DOHH2 (cell line): ENCODE results near the gene GLCE.

Source experiments
- H3F3A ChIP-seq: fragments of 200-600 bp; sonication (generic), shearing (Covaris generic); 2 replicates; pipeline ENCODE4 v1.6.0; 2016; ENCODE audit warnings: antibody characterized with exemption, mild to moderate bottlenecking; ENCODE audit not compliant: control insufficient read depth, insufficient read depth
- H3K27ac ChIP-seq: fragments of 200-600 bp; sonication (generic); 2 replicates; pipeline ENCODE4 v1.5.1; 2014; ENCODE audit warnings: low read depth, mild to moderate bottlenecking, low read length, moderate library complexity
- H3K27me3 ChIP-seq: fragments of 200-600 bp; sonication (generic); 2 replicates; pipeline ENCODE4 v1.6.1; 2014; ENCODE audit warnings: mild to moderate bottlenecking, low read length, mixed read lengths; ENCODE audit not compliant: control insufficient read depth
- H3K36me3 ChIP-seq: fragments of 200-600 bp; sonication (generic); 2 replicates; pipeline ENCODE4 v1.6.1; 2014; ENCODE audit warnings: mild to moderate bottlenecking, low read length, moderate library complexity, mixed read lengths; ENCODE audit not compliant: control insufficient read depth
- H3K4me1 ChIP-seq: fragments of 200-600 bp; sonication (generic); 2 replicates; pipeline ENCODE4 v1.6.1; 2014; ENCODE audit warnings: mild to moderate bottlenecking, low read length, mixed read lengths; ENCODE audit not compliant: control insufficient read depth
- H3K4me2 ChIP-seq: fragments of 200-600 bp; sonication (generic); 2 replicates; pipeline ENCODE4 v1.6.0; 2014; ENCODE audit warnings: mild to moderate bottlenecking, low read length, moderate library complexity
- H3K4me3 ChIP-seq: fragments of 200-600 bp; sonication (generic); 2 replicates; pipeline ENCODE4 v1.5.1; 2014; ENCODE audit warnings: mild to moderate bottlenecking, low read length, mixed read lengths
- H3K79me2 ChIP-seq: fragments of 200-600 bp; sonication (generic); 2 replicates; pipeline ENCODE4 v1.6.1; 2014; ENCODE audit warnings: mild to moderate bottlenecking, low read length, mixed read lengths; ENCODE audit not compliant: control insufficient read depth
- H3K9me2 ChIP-seq: fragments of 200-600 bp; sonication (generic); replicated peaks from 2 replicates; pipeline ENCODE4 v1.6.1; 2014; ENCODE audit warnings: mild to moderate bottlenecking, low read length, mixed read lengths; ENCODE audit not compliant: control insufficient read depth
- H3K9me3 ChIP-seq: fragments of 200-600 bp; sonication (generic); 2 replicates; pipeline ENCODE4 v1.6.1; 2014; ENCODE audit warnings: antibody characterized with exemption, low read length, mixed read lengths; ENCODE audit not compliant: control insufficient read depth, insufficient read depth
- H4K20me1 ChIP-seq: fragments of 200-600 bp; sonication (generic); 2 replicates; pipeline ENCODE4 v1.6.0; 2014; ENCODE audit warnings: low read depth, mild to moderate bottlenecking, antibody characterized with exemption, low read length, moderate library complexity; ENCODE audit not compliant: control insufficient read depth, insufficient read depth
- CTCF ChIP-seq: fragments of 200-600 bp; sonication (generic); IDR thresholded peaks from one replicate; pipeline ENCODE4 v1.5.1; 2014; ENCODE audit warnings: antibody characterized with exemption, mild to moderate bottlenecking, low read depth, low read length; ENCODE audit not compliant: poor library complexity, severe bottlenecking
- EZH2phosphoT487 ChIP-seq: fragments of 200-600 bp; sonication (generic); IDR thresholded peaks from 2 replicates; pipeline ENCODE4 v1.6.1; 2017; ENCODE audit warnings: borderline replicate concordance, mild to moderate bottlenecking, antibody characterized with exemption, low read length, moderate library complexity, mixed read lengths

The GLCE gene

GRCh38 chr15:69223083-69223813 lies 62.8 kb downstream of the GLCE start:
- Histone ChIP-seq H3K4me2 (no peak overlapping the region), H3K79me2 (no peaks in the 10 kb centered on the region), H4K20me1 (no peaks in the 10 kb centered on the region), H3K36me3 (no peaks in the 10 kb centered on the region), H3K9me3 (no peaks in the 10 kb centered on the region), H3K4me1 (no peaks in the 10 kb centered on the region), H3K9me2 (no peaks in the 10 kb centered on the region), H3K4me3 (no peak overlapping the region), H3K27ac (no peak overlapping the region), H3F3A (no peaks in the 10 kb centered on the region), H3K27me3 (no peaks in the 10 kb centered on the region)
- TF ChIP-seq CTCF (no peak), EZH2phosphoT487 (no peak)

- H3K9me2 ChIP-seq = no peaks in the 10 kb centered on the region
- H3K4me2 ChIP-seq = no peak overlapping the region
- TF ChIP-seq CTCF (no peak), EZH2phosphoT487 (no peak)
- no peaks in the 10 kb centered on the region for H3K4me1 ChIP-seq
- H3K4me3 ChIP-seq = no peak overlapping the region
- no peaks in the 10 kb centered on the region for H3K27me3 ChIP-seq
- no peaks in the 10 kb centered on the region for H4K20me1 ChIP-seq
- H3K36me3 ChIP-seq = peaks cover 4% of the 10 kb centered on the region; the same call in 1 of the 2 replicates
- no peaks in the 10 kb centered on the region for H3K9me3 ChIP-seq
- no peak overlapping the region for H3K27ac ChIP-seq
- H3F3A ChIP-seq = no peaks in the 10 kb centered on the region
- no peaks in the 10 kb centered on the region for H3K79me2 ChIP-seq
Measured at GRCh38 chr15:69224383-69224782, 63.9 kb downstream of the GLCE start.

GRCh38 chr15:69225355-69226022 lies 65.1 kb downstream of the GLCE start:
- H3K27me3 ChIP-seq = no peaks in the 10 kb centered on the region
- H3K36me3 ChIP-seq = peaks cover 4% of the 10 kb centered on the region; the same call in 1 of the 2 replicates
- no peak overlapping the region for H3K4me3 ChIP-seq
- TF ChIP-seq CTCF = no peak
- no peak for TF ChIP-seq EZH2phosphoT487
- no peaks in the 10 kb centered on the region for H4K20me1 ChIP-seq
- peaks cover 2% of the 10 kb centered on the region; the same call in 1 of the 2 replicates for H3K9me3 ChIP-seq
- H3K9me2 ChIP-seq = no peaks in the 10 kb centered on the region
- no peaks in the 10 kb centered on the region for H3F3A ChIP-seq
- no peaks in the 10 kb centered on the region for H3K79me2 ChIP-seq
- no peak overlapping the region for H3K4me2 ChIP-seq
- no peak overlapping the region for H3K27ac ChIP-seq
- no peaks in the 10 kb centered on the region for H3K4me1 ChIP-seq
